C4-2B (cell line): ENCODE data around the gene NTMT1.

Experiments
- CTCF ChIP-seq: fragments of 450-650 bp; conservative IDR thresholded peaks from 2 replicates; pipeline ENCODE4 v1.5.1; 2017; ENCODE audit warnings: mild to moderate bottlenecking
- ZFX ChIP-seq: fragments of 450-650 bp; IDR thresholded peaks from 2 replicates; pipeline ENCODE4 v1.6.1; 2017

DNA sequence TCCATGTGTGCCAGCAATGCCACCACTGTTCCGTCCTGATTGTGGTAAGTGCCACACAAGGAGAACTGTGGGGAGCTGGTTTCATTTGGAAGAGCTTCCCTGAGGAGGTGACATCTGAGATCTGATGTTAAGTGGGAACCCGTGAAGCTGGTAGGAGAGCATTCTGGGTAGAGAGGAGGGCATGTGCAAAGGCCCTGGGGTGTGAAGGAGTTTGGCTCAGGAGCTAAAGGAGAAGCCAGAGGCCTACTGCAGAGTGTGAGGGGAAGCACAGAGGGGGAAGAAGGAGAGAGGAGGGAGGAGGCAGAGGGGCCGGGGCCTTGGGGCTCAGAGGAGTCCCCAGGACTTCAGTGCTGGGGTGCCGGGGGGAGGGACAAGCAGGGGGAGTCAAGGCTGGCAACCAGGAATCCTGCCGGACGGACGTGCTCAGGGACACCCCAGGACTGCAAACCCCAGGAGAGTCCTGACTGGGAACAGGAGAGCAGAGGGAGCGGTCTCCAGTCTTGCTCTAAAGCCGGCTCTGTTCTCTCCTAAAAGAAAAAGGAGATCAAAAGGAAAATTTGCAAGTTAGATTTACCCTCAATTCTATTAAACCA is 24.8 kb upstream of the NTMT1 start:
- TF ChIP-seq CTCF (no peak), ZFX (no peak)
